IMR-90 (cell line): Measurements from ENCODE around the gene BTF3L4. TPM values are rescaled to one million over a fixed set of nuclear protein-coding genes. Genes with fewer than 3 reads are reported as not detected.
A peak's percentile ranks its signal among the peaks of the same experiment; 100 is the strongest.

Experiments
- ATAC-seq: fragments of 200-7000 bp; cut with Tn5 transposase; 2 replicates; pipeline ENCODE4 v1.9.1; 2020; ENCODE audit warnings: low read depth, mild to moderate bottlenecking, moderate library complexity
- BruUV-seq: library from RNA; stranded (reverse); fragments of 400-500 nt; replicated peaks from 2 replicates; lab custom pipeline; 2021; lab: Mats Ljungman, UMichigan
- CTCF ChIA-PET: fragments of 300-600 bp; formaldehyde crosslinking; extraction: SDS; loops from one replicate; lab custom pipeline; 2021; ENCODE audit warnings: antibody characterized with exemption; lab: Yijun Ruan, JAX
- POLR2A ChIA-PET: fragments of 300-600 bp; sonication (Branson Sonifier 250); formaldehyde crosslinking; loops from one replicate; lab custom pipeline; 2022; ENCODE audit warnings: antibody characterized with exemption; ENCODE audit not compliant: unreplicated experiment; lab: Charles Lee
- DNase-seq: peaks from one replicate; pipeline ENCODE4 v3.0.0; 2013
- H2AFZ ChIP-seq: replicated peaks from 2 replicates; pipeline ENCODE3; 2013; ENCODE audit warnings: low read length, mild to moderate bottlenecking; ENCODE audit not compliant: poor library complexity
- H2AK5ac ChIP-seq: 2 replicates; pipeline ENCODE4 v1.6.1; 2013; ENCODE audit warnings: low read depth, low read length, inconsistent platforms
- H2AK9ac ChIP-seq: replicated peaks from 2 replicates; pipeline ENCODE3; 2013; ENCODE audit warnings: mild to moderate bottlenecking, low read depth, low read length, moderate library complexity; ENCODE audit not compliant: poor library complexity
- H2BK120ac ChIP-seq: 2 replicates; pipeline ENCODE4 v1.6.1; 2013; ENCODE audit warnings: low read depth, low read length, inconsistent platforms
- H2BK15ac ChIP-seq: 3 replicates; pipeline ENCODE4 v1.6.1; 2013; ENCODE audit warnings: low read depth, low read length, inconsistent platforms
- H2BK20ac ChIP-seq: 2 replicates; pipeline ENCODE4 v1.6.1; 2013; ENCODE audit warnings: low read depth, mild to moderate bottlenecking, inconsistent platforms, low read length, moderate library complexity
- H2BK5ac ChIP-seq: 2 replicates; pipeline ENCODE4 v1.6.1; 2013; ENCODE audit warnings: mild to moderate bottlenecking, low read depth, low read length, inconsistent platforms; ENCODE audit not compliant: poor library complexity, severe bottlenecking
- H3K14ac ChIP-seq: replicated peaks from 2 replicates; pipeline ENCODE4 v1.6.1; 2013; ENCODE audit warnings: low read depth, low read length, inconsistent platforms
- H3K18ac ChIP-seq: 2 replicates; pipeline ENCODE4 v1.6.1; 2013; ENCODE audit warnings: low read depth, low read length, control low read depth
- H3K23ac ChIP-seq: 2 replicates; pipeline ENCODE4 v1.6.1; 2013; ENCODE audit warnings: low read depth, low read length, inconsistent platforms
- H3K27ac ChIP-seq: 2 replicates; pipeline ENCODE4 v1.5.1; 2013; ENCODE audit warnings: mild to moderate bottlenecking, control low read depth, low read length; ENCODE audit not compliant: insufficient read depth
- H3K27me3 ChIP-seq: 2 replicates; pipeline ENCODE4 v1.6.1; 2013; ENCODE audit warnings: low read length; ENCODE audit not compliant: control insufficient read depth, insufficient read depth
- H3K36me3 ChIP-seq: 2 replicates; pipeline ENCODE4 v1.6.1; 2013; ENCODE audit warnings: low read length, mixed read lengths; ENCODE audit not compliant: control insufficient read depth, insufficient read depth
- H3K4ac ChIP-seq: 2 replicates; pipeline ENCODE4 v1.6.1; 2013; ENCODE audit warnings: low read depth, low read length, inconsistent platforms
- H3K4me1 ChIP-seq: 2 replicates; pipeline ENCODE4 v1.6.1; 2013; ENCODE audit warnings: low read length, mixed read lengths; ENCODE audit not compliant: control insufficient read depth, insufficient read depth
- H3K4me2 ChIP-seq: 2 replicates; pipeline ENCODE4 v1.6.1; 2013; ENCODE audit warnings: low read depth, mild to moderate bottlenecking, control low read depth, low read length, moderate library complexity
- H3K4me3 ChIP-seq: 2 replicates; pipeline ENCODE4 v1.5.1; 2013; ENCODE audit warnings: low read depth, mild to moderate bottlenecking, control low read depth, low read length, moderate library complexity; ENCODE audit not compliant: insufficient read depth
- H3K56ac ChIP-seq: 2 replicates; pipeline ENCODE4 v1.6.1; 2013; ENCODE audit warnings: low read length, inconsistent platforms; ENCODE audit not compliant: insufficient read depth; ENCODE audit errors: extremely low read depth
- H3K79me1 ChIP-seq, 2 experiments: 2 replicates each; pipeline ENCODE4 v1.6.1; 2013; ENCODE audit warnings: low read length in 2 of 2, inconsistent platforms in 1 of 2, low read depth in 1 of 2
- H3K9ac ChIP-seq: 2 replicates; pipeline ENCODE4 v1.6.1; 2013; ENCODE audit warnings: low read depth, low read length, control low read depth
- H3K9me1 ChIP-seq: 2 replicates; pipeline ENCODE4 v1.6.1; 2013; ENCODE audit warnings: low read length, inconsistent platforms; ENCODE audit not compliant: insufficient read depth
- H3K9me3 ChIP-seq: 2 replicates; pipeline ENCODE4 v1.6.1; 2013; ENCODE audit warnings: low read length; ENCODE audit not compliant: control insufficient read depth, insufficient read depth
- H4K20me1 ChIP-seq: 2 replicates; pipeline ENCODE4 v1.6.1; 2013; ENCODE audit warnings: low read length, inconsistent platforms; ENCODE audit not compliant: insufficient read depth
- H4K5ac ChIP-seq: 2 replicates; pipeline ENCODE4 v1.6.1; 2013; ENCODE audit warnings: mild to moderate bottlenecking, low read depth, low read length, control low read depth
- H4K8ac ChIP-seq, 2 experiments: 2 replicates each; pipeline ENCODE4 v1.6.1; 2013; ENCODE audit warnings: low read depth in 2 of 2, low read length in 2 of 2, control low read depth in 1 of 2, inconsistent platforms in 1 of 2
- H4K91ac ChIP-seq: 2 replicates; pipeline ENCODE4 v1.6.1; 2013; ENCODE audit warnings: low read depth, low read length, inconsistent platforms; ENCODE audit not compliant: insufficient read depth
- CHD1 ChIP-seq: IDR thresholded peaks from 2 replicates; pipeline ENCODE4 v1.6.1; 2012; ENCODE audit warnings: low read depth, low read length, improper control_type of control experiment
- MXI1 ChIP-seq: IDR thresholded peaks from 2 replicates; pipeline ENCODE4 v1.6.1; 2012; ENCODE audit warnings: low read depth, mild to moderate bottlenecking, low read length, moderate library complexity, borderline replicate concordance
- dilution Hi-C: fragments of 300-500 bp; cut with HindIII; formaldehyde crosslinking; loops from one replicate; pipeline ENCODE4 v1.14.3; 2018; ENCODE audit warnings: low sequenced_read_pairs; ENCODE audit not compliant: unreplicated experiment
- in situ Hi-C: fragments of 300-500 bp; cut with MboI; formaldehyde crosslinking; loops from 3 replicates; pipeline ENCODE4 v1.14.3; 2019; ENCODE audit warnings: low sequenced_read_pairs, inconsistent platforms, mixed read lengths
- intact Hi-C: fragments of 100-400 bp; cut with micrococcal nuclease; formaldehyde crosslinking; loops from 2 replicates; pipeline ENCODE4 v1.10.0; 2022
- polyA plus RNA-seq, 3 experiments: library from polyadenylated mRNA; depleted of rRNA; stranded (reverse); fragments of >200 nt; gene quantifications; 2 replicates each; pipeline ENCODE4 v1.2.3, GENCODE V29; 2012; ENCODE audit warnings: low replicate concordance in 1 of 3
- total RNA-seq: library from RNA; depleted of rRNA; stranded (reverse); fragments of >200 nt; gene quantifications from 2 replicates; pipeline ENCODE4 v1.2.3, GENCODE V29; 2012

BTF3L4 gene
- total and polyA plus RNA-seq, 2 of the 4 experiments (the other 2 are of a cell fraction) = 34.5 to 41.2 TPM

- Histone ChIP-seq H2BK120ac (no peak overlapping the region), H3K23ac (0 out of 2 replicates have a peak overlapping the region, but pooled peaks have one; percentile 38), H2AK9ac (no peak overlapping the region), H2BK5ac (no peak overlapping the region), H3K79me1 (no peaks in the 10 kb centered on the region), H3K4me1 (no peaks in the 10 kb centered on the region), H2BK20ac (no peak overlapping the region), H4K5ac (no peak overlapping the region), H3K56ac (no peak overlapping the region), H3K4me3 (no peak overlapping the region), H3K14ac (no peak overlapping the region), H3K4me2 (no peak overlapping the region), H3K9me1 (no peaks in the 10 kb centered on the region), H2AFZ (no peak overlapping the region), H3K36me3 (no peaks in the 10 kb centered on the region), H3K9me3 (no peaks in the 10 kb centered on the region), H4K8ac (no peak overlapping the region), H4K91ac (no peak overlapping the region), H2AK5ac (no peak overlapping the region), H2BK15ac (no peak overlapping the region), H3K27me3 (no peaks in the 10 kb centered on the region; the same call in 1 of the 2 replicates), H3K9ac (no peak overlapping the region), H4K20me1 (no peaks in the 10 kb centered on the region), H3K27ac (no peak overlapping the region), H3K4ac (no peak overlapping the region), H3K18ac (no peak overlapping the region)
- no peak for ATAC-seq
- no peak for TF ChIP-seq CHD1
- no peak for TF ChIP-seq MXI1
- ChIA-PET CTCF (interaction anchor here (0.9 kb wide), 1 partner anchor 16 kb away, joined by 3 read pairs; no protein-coding TSS in a partner anchor), POLR2A (interaction anchor here (0.6 kb wide), 1 partner anchor 11 kb away, joined by 5 read pairs; no protein-coding TSS in a partner anchor)
- no TSS peak for BruUV-seq
- no peak for DNase-seq
- in situ Hi-C loops (no loop called here), intact Hi-C loops (no loop called here), dilution Hi-C loops (no loop called here)
Measured at GRCh38 chr1:52111492-52111891, 55.4 kb downstream of the BTF3L4 start.
